HTERT RPE-1 (cell line): Measurements from ENCODE around the gene PHLPP1.

ENCODE experiments used
- in situ Hi-C: fragments of 300-500 bp; cut with MboI; formaldehyde crosslinking; loops from 4 replicates; pipeline ENCODE4 v1.14.3; 2020; ENCODE audit warnings: low sequenced_read_pairs

Gene PHLPP1

DNA sequence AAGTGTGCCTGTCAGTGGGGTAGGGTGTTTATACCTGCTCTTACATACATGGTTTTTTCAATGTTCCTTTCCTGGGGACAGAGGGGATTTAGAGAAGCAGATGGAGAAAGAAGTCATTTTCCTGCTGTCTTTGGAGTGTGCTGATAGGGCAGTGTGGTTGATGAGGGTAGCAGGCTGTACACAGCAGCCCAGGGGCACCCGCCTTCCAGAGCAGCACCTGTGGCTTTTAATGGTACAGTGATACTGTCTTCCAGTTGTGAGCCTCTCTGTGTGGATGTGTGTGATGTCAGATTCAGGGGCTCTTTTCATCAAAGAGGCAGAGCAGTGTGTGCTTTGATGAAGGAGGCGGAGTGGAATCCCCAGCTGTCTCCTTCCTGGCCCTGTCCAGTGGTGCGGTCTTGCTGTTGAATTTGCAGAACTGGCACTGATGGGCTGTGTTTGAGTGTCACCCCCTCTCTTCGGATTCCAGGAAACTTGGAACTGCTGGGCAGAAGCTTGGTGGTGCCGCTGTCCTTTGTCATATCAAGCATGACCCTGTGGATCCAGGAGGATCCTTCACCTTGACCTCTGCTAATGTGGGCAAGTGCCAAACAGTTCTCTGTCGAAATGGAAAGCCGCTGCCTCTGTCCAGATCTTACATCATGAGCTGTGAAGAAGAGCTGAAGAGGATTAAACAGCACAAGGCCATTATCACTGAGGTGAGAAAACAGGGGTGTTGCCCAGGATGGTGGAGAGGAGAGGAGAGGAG, 259.8 kb downstream of the PHLPP1 start:
- in situ Hi-C loops, result no loop called here

DNA sequence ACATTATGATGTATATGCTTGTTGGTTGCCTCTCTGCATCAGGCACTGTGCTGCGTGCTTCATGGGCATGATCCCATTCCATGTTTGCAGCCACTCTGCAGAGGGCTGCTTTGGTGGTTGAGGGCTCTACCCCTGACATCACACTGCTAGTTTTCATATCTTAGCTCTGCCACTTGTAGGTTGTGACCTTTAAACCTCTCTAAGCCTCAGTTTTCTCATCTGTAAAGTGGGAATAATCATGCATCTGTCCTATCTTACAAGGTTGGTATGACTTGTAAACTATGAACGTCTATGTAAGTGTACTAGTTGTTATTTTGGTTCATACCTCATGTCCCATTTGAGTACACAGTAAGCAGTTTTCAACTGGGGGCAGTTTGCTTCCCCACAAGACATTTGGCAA, 260.4 kb downstream of the PHLPP1 start:
- in situ Hi-C loops, result no loop called here

DNA sequence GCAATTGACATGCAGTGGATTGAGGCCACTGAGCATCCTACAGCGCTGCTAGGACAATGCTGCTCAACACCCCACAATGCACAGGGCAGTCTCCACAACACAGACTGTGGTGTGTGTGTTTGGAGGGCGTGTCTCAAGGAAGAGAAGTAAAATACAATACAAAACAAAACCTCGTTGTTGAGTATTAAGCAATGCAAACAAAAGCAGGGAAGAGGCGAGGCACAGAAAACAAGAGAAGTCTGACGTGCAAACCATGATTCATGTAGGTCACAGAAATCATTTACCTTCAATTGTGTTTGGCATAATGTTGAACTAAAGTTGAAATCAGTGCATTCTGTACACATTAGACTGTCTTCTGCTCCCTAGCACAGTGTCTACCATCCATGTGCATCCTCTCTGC, 260.9 kb downstream of the PHLPP1 start:
- in situ Hi-C loops, result no loop called here

DNA sequence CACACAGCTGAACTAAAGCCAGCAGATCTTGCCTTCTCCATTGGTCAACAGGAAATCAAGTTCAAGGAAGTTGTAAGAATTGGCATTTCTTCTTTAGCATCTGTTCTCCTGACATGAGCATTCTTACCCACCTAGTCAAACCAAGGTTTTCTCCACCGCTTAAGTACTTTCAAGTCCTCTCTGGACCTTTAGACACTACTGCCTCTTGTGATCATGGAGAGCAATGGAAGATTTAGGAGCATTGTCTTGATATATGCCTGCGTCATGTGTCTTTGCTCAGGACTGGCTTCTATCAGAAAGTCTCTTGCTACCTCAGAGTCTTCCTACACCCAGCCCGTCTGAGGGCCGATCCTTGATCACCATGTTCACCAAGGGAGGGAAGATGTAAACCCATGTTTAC, 262.2 kb downstream of the PHLPP1 start:
- in situ Hi-C loops, result no loop called here

DNA sequence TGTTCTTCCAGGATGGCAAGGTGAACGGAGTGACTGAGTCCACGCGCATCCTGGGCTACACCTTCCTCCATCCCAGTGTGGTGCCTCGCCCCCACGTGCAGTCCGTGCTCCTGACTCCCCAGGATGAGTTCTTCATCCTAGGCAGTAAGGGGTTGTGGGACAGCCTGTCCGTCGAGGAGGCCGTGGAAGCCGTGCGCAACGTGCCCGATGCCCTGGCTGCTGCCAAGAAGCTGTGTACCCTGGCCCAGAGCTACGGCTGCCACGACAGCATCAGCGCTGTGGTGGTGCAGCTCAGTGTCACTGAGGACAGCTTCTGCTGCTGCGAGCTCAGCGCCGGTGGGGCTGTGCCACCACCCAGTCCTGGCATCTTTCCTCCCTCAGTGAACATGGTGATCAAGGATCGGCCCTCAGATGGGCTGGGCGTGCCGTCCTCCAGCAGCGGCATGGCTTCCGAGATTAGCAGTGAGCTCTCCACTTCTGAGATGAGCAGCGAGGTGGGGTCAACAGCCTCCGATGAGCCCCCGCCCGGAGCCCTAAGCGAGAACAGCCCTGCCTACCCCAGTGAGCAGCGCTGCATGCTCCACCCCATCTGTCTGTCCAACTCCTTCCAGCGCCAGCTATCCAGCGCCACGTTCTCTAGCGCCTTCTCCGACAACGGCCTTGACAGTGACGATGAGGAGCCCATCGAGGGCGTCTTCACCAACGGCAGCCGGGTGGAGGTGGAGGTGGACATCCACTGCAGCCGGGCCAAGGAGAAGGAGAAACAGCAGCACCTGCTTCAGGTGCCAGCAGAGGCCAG, 263.1 kb downstream of the PHLPP1 start:
- in situ Hi-C loops, result no loop called here

DNA sequence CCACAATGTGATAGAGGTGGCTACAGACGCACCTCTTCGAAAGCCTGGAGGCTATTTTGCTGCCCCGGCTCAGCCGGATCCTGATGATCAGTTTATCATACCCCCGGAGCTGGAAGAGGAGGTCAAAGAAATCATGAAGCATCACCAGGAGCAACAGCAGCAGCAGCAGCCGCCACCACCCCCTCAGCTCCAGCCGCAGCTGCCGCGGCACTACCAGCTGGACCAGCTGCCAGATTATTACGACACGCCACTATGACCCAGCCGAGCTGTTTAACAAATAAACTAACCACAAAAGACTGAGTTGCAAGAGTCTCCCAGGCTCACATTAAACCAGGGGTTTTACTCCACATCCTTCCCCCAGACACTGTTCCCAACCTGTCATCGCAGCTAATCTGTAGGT, 263.8 kb downstream of the PHLPP1 start:
- in situ Hi-C loops, result no loop called here

DNA sequence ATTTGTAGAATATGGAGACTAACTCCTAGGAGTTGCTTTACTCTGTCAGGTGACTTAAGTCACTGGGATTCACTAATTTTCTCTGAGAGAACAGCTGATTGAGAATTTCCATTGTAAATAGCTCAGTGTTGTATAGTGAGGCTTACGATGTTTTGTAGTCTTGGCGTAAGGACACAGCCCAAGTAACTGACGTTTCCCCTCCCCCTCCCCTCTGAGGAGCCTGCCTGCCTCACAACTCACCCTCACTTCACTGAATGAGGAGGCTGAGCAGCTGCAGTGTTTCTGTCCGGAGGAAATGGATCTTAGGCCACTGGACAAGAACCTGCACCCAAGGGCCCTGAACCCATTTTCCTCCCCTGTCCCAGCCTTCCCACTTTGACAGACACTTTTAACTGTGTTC, 264.6 kb downstream of the PHLPP1 start:
- in situ Hi-C loops, result no loop called here

DNA sequence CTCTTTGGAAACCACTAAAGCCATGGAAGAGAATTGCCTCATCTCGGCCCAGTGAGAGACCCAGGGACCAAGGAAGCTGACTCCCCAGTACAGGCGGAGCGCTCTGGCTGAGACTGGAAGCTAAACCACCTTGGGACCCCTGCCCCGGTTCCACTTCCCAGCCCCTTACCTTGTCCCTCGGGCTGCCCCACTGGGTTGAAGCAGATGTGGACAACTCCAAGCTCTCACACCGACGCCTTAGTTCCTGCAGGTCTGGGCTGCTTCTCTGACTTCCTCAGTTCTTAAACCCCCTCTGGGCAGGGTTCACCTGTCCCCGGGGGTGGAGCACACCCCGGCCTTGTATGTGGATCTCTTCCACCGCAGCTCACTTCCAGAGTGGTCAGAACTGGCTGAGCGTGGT, 266.2 kb downstream of the PHLPP1 start:
- in situ Hi-C loops, result no loop called here

DNA sequence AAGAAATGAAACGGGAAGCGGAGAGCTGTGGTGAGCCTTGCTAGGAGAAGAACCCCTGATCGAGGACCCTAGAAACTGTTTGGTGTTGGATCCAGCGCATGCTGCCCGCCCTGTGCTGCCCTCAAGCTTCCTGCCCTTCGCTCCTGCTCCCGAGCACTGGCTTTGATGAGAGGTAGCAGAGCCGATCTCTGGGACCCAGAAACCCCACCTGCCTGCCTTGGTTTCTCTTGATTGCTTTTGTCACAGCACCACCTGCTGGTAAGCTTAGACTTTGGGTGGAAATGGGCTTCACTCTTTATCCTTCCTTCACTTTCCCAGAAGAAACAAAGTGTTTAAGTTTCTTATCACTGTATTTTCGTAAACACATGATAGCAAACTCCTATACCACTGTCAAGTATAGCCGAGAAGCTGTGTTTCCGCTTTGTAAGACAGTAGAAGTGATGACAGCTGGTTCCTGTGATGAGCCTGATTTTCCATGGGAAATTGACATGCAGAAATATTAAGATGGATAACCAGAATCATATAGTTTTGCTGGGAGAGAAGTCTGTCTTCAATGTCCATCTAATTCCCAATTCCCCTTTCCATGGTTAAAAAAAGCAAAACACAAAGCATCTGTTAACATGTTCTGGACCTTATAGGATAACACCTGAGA, 267.4 kb downstream of the PHLPP1 start:
- in situ Hi-C loops, result no loop called here

DNA sequence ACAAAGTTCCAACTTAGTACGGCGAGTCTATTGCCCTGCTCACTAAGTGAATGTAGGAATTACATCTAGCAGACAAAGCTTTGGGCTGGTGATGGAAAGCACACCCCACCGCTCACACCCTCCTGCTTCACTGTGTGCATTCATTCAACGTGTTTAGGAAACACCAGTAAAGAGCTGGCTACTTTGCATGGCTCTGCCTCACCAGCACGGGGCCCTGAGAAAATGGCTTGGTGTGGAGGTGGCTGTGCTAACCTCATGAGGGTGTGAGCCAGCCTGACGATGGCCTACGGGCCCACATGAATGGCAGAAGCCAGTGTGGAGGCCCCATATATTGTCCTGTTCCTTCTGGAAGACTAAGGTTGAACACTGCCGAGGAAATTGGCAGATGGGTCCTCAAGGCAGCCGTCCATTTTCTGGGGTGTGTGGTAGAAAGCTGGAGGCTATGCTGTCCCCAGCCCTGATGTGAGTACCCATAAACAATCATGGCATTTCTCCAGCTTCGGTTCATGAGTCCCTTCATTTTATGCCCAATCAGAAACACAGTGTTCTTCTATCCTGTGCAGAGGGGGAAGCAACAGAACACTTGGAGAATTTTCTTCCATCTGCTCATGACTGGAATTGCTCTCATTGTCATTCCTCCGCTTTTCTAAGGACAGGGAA, 269.4 kb downstream of the PHLPP1 start:
- in situ Hi-C loops, result no loop called here

DNA sequence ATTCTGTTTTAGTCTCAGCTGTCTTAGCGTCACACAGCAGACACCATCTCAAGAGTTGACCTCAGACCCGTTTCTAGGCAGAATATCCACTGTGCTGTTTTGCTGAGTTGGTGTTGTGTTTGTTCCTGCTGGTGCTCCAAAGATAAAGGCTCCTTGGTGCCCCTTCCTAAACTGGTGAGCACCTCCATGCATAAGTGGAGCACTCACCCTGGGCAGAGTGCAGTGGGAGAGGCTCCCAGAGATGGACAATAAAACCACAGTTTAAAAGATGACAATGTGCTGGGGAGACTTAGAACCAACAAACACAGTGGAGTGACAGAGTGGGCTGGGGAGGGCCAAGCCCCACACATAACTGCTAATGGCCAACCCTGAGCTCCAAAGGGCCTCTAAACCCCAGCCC, 271.1 kb downstream of the PHLPP1 start:
- in situ Hi-C loops, result no loop called here

DNA sequence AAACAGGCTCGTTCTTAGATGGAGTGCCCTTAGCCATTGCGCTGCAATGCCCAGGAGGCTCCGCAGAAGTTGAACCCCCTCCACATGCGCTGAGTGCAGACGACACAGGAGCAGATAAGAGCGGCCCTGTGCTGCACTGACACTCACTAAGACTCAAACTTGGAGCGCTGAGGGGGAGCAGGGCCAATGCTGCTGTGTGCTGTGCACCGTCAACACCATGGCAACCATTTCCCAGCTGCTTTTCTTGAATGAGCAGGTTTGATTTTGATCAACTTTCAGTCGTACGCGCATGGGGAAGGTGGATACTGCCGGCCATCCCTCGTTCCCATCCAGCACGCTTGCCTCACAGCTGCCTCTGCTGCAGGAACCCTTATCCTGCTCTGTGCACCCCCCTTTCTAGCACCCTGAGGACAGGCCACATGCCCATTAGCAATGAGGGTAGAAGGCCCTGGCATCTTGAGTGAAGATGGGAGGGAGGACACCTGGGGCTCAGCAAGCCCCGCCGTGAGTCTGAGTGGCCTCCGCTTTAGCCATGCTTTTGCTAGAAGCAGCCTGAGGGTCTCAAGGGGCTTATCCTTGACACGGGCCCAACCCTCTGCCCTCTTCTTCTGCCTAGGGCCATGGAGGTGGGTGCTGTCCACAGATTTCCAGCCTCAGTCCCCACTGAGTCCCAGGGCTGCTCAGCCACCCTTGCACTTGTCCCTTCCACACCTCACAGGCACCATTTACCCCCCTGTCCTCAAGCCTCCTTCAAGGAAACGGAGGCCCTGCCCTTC, 271.9 kb downstream of the PHLPP1 start:
- in situ Hi-C loops, result no loop called here

DNA sequence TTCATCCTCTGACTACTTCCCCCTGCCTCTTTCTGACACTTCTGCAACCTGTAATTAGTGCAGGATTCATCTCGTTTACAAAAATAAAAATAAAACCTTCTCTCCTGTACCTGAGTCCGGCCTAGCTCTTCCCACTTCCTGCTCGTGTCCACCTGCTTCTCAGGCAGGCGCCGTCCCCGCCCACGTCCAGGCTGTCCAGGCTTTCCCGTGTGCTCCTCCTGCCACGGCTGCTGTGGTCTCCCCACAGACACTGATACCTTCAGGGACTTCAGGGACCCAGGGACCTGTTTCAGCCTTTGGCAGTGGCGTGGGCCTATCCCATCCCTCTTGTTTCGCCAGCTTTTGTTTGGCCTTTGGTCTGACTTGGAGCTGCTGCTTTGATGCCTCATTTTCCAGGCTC, 272.5 kb downstream of the PHLPP1 start:
- in situ Hi-C loops, result no loop called here

DNA sequence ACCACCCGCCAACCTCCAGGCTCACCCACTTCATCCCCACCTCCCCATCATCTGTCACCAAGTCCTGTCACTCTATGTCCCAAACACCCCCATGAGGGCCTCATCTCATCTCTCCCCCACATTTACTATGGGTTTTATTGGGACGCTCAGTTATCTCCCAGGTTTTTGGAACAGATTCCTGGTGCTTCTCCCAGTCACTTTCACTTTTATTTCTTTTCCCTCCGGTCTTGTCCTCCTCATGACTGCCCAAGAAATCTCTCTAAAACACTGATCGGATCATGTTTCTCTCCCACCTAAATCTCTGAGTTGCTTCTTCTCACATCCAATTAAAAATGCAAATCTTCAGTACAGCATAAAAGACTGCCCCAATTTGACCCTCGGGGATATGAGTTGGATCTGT, 273.1 kb downstream of the PHLPP1 start:
- in situ Hi-C loops, result no loop called here

DNA sequence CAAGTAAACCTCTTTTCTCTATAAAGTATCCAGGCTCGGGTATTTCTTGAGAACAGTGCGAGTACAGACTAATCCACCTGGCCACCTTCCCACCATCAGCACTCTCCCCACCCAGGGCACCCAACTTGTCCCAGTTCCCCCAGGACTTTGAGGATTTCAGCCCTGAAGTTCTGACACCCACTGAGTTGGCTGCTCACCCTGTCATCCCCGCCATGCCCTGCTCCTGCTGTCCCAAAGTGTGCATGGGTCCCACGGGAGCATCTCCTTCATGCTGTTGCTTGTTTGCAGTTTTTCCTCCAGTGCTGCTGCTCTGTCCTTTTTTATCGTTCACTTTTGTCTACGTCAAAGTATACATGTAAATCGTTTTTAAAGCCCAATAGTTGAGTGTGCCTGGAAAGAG, 273.9 kb downstream of the PHLPP1 start:
- in situ Hi-C loops, result no loop called here

DNA sequence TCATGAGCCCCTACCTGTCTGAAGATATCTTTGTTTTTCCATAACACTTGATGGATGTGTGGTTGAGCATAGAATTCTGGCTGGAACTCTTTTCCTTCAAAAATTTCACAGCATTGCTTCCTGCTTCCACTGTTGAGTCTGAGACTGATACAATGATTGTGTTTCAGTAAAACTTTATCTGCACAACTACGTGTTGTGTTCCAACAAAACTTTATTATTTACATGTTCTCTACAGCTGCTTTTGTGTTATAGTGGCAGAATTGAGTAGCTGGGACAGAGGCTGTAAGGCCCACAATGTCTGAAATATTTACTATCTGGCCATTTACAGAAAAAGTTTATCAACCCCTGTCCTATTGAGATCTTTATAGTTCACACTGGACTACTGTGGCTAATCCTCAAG, 275.3 kb downstream of the PHLPP1 start:
- in situ Hi-C loops, result no loop called here

DNA sequence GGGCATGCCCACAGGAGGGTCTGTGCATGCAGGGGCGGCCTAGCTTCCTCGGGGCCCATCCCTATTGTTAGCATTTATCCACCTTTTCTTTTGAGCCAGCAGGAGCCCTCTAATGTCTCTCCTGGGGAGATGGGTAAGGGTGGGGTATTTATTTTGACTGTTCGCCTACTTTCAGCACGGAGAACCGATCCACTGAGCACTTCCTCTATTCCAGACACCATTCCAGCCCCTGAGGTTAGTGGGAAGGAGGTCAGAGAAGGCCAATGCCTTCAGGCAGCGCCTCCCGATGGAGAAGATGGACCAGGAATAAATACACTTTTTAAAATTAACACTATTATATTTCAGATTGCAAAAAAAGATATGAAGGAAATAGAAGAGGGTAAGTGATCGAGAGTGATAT, 276.0 kb downstream of the PHLPP1 start:
- in situ Hi-C loops, result no loop called here

DNA sequence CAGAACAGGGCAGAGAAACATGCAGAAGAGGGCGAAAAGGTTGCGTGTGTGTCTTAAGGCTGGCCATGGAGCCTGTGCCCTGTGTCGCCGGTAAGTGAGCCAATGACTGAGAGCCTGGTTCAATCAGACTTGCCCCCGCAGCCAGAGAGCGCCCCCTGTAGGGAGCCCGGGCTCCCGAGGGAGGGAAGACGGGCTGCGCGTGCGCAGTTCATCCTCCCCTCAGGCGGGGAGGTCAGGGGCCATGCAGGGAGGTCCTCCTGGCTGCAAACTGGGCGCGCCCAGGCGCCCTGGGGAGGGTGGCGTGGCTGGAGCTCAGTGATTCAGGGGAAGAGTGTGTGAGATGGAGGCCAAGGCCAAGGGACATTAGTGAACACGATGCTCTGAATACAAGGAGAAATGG, 276.6 kb downstream of the PHLPP1 start:
- in situ Hi-C loops, result no loop called here

DNA sequence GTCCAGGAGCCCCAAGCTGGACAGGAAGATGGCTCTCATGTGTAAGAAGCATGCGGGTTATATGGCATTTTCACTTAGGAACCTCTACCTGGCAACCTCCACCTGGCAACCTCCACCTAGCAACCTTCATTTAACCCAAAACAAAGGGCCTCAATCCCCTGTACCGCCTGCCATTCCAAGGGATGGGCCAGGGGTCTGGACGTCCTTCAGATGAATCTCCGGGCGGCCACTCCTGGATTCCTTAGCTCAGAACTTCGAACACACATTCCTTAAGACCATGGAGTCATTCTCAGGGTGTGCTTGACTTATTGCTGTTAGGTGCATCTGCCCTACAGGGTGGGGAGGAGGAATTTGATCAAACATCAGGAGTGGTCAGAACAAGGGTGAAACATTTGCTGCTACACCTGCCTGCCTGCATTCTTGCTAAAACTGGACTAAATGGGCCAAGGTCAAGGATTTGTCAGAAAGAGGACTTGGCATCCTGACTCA, 277.6 kb downstream of the PHLPP1 start:
- in situ Hi-C loops, result no loop called here

DNA sequence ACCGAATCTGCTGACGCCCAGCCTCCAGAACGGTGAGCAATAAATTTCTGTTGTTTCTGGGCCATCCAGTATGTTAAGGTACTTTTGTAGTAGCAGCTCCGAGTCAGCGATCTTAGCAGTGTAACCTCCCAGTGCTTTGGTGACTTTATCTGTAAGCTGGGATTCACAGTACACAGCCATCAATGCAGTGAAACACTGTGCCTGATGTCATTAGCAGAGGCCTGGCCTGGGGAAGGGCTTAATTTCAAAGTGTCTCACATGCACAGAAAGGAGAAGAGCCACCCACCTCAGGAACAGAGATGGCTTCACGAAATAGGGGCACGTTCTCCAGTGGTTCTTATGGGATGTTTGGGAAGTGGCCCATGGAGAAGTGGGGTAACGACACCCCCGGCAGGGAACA, 281.2 kb downstream of the PHLPP1 start:
- in situ Hi-C loops, result no loop called here

DNA sequence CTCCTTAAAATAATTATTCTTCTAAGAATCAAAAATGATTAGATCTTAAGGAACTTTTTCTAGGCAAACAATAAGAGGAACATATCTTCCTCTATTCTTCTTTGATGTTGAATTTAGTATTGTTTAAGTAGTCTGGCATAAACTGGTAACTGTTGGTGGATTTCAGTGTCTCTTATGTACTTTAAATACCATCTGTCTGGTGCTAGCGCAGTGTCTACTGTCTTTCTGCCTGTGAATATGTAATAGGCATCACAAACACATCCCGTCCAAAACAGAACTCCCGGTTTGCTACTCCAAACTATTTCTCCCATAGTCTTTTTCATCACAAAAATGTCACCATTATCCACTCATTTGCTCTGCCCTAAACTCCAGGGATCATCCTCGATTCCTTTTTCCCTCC, 281.7 kb downstream of the PHLPP1 start:
- in situ Hi-C loops, result no loop called here
